Activated naive CD4-positive, alpha-beta T cell (primary cell): ENCODE data around the gene UIMC1.

Experiments used
- DNase-seq, 4 experiments: peaks; one replicate each; lab custom pipeline; 2025; lab: John Stamatoyannopoulos, UW

UIMC1 gene

DNA sequence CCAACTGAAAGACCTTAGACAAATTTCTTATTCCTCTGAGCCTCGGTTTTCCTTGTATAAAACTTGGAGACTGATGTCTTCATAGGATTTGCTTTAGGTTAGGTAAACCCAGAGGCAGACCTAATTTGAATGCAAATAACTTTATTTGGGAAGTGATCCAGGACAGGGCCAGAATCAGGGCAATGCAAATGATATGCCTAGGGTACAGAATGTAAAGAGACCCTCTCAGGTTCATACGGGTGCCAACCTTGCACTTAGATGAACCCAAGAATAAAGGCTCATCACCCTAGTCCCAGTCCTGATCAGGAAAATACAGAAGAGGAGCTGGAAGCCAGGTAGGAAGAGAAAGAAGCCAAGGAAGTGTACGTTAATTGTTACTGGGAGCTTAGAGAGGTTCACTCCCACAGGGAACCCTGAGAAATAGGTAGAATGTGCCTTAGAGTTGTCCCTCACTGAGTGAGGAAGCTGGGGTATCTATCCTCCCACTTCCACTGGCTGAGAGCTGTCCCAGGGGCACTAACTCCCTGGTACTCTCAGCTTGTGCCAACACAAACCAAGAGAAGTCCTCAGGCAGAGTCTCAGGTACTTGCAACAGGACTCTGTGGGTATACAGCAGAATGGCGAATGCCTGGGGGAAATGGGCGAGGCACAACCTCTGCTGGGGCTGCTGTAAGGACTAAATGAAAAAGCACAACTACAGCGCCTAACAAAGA lies 104.3 kb downstream of the UIMC1 start:
- DNase-seq: no peak

DNA sequence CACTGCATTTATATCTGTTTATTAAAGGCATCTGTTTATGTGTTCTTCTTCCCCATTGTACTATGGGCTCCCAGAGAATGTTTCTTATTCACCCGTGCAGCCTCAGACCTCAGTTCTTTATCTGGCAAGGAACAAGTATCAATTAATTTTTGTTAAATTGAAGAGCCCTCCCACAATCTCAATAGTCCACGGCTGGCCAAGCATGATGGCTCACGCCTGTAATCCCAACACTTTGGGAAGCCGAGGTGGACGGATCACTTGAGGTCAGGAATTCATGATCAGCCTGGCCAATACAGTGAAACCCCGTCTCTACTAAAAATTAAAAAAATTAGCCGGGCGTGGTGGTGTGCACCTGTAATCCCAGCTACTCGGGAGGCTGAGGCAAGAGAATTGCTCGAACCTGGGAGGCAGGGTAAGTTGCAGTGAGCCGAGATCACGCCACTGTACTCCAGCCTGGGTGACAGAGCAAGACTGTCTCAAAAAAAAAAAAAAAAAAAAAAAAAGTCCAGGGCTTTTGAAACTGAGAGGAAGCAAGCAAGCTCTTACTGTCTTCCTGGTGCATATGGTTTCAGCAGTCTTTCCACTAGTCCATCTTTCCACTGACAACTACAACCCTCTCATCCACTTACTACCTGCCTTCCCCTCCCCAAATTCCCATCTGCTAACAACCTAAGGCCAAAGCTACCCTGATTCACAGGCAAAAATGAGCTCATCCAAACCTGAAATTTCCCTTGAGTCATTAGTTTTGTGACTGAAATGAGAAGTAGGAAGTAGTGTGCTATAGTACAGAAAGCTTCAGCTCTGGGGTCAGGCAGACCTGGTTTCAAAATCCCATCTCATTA lies 105.1 kb downstream of the UIMC1 start:
- DNase-seq: no peak

DNA sequence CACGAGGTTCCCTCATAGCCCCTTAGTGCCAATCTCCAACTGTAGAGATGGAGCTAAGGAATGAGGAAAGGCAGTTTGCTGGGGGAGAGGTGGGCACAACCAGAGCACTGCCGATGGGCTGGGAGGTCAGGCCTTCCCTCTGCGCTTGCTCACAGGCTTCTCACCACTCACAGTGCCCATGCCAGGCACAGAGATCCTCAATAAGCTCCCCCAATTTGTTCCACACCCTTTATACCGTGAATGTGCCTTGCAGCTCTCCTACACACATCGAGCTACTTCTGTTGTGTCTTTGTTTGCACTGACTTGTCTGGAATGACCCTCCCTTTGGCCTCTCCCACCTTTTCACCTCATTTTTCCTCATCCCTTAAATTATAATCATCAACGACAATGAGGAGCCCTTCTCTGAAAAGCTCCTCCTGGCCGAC lies 105.8 kb downstream of the UIMC1 start:
- DNase-seq: no peak

DNA sequence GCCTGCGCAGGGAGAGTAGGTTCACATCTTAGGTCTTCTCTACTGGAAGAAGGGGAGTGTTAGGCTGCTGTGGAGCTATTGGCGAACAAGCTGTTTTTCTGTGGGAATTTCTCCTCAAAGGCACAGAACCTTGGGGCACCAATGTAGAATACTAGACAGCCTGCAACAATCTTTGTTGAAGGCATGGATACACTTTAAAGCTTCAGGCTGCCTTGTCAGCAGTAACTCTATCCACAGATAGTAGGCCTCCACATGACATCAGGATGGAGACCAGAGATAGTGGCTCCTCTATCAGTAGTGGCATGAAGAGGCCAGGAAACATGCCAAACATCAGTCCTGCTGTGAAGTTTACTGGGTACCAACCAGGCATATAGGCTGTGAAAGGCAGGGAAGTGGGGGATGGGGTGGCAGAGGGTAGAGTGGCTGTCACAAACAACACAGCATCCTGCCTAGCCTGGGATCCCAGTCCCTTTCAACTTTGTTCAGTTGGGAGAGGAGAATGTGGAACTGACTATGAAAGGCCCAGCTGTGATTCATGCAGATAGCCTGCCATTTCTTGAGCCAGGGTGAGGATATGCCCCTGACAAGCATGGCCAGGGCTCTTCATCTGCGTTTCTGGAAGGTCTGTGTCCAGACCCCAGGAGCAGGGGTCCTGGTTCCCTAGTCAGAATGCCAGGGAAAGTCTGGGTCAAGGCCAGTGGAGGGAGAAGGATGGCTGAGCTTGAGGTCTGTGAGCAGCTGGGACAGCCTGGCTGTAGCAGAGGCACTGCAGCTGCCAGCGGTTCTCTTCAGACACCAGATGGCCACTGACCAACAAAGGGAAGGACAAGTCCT lies 106.4 kb downstream of the UIMC1 start:
- no peak for DNase-seq

DNA sequence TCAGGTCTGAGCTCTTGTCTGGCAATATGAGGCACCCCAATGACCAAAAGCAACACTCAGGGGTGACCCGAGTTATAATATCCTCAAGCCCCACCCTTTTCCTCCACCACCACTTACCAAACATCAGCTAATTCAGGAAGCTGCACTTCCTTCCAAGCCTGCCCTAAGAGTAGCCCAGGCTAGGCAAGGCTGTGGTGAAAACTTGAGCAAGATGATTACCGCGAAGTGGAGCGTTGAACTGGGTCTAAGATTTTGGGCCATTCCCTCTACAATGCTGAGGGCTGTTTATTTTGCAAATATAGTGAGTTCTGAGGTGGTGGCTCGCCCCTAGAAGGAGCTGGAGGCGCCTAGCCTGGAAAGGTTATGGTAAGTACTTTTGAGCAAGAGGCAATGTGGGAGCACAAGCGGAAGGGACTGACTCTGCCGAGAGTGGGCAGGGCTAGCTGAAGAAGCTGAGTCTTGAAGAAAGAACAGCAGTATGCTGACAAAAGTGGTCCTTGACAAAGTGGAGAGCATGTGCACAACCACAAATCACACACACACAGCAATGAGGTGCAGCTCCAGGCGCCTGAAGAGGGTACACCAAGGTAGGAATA lies 107.2 kb downstream of the UIMC1 start, which contains the start of gene HK3:
HK3 (minus strand) TSS at position 51 of the 596 bp plus-strand sequence. CDS start 3,187 bp downstream, outside the sequence.
- DNase-seq: no peak

DNA sequence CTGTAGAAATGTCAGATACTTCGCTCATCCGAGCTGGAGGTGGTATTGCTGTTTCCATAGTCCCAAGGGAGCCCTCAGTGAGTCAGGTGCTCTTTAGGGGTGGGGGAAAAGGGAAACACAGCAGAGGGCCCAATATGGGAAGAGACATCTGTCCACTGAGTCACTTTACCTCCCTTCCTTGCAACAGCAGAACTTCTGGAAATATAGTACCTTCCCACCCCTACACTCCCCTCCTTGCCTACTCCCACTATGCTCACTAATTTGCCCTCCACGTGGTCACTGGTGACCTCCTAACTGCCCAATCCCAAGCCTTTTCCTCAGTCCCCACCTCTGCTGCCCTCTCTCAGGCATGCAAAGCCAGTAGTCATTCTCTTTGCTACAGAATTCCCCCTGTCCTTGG lies 109.3 kb downstream of the UIMC1 start:
- DNase-seq: no peak

DNA sequence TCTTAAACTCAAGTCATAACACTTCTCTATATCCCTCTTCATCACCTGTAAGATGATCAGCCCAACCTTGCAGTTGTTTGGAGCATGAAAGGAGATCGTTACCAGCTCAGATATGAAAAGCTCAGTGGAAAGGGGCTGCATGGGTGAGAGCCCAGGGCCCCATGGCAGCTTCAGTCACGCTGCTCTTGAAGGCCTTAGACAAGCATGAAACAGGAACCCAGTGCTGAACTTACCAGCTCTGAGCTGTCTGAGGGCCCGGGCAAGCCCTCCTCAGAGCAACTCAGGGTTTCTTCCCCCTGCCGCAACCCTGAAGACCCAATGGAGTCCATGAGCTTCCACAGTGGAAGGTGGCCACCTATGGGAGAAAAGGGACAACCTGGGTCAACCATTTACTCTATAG lies 110.7 kb downstream of the UIMC1 start:
- no peak for DNase-seq

DNA sequence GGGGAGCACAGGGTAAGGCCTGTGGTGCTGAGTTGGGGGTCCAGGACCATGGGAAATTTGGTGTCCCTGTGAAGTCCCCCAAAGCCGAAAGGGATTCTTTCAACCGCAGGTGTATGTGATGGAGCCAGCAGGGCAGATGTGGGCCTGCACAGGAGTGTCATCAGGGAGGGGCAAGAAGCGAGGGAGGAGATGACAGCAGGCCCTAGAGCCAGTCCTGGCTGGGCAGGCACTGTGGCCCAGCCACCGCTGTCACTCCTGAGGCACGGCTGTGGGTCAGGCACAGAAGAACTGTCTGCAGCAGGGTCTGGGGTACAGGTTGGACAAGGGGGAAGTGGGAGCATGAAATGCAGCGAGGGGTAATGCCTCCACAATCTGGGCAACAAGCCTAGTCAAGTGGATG lies 112.3 kb downstream of the UIMC1 start:
- no peak for DNase-seq

DNA sequence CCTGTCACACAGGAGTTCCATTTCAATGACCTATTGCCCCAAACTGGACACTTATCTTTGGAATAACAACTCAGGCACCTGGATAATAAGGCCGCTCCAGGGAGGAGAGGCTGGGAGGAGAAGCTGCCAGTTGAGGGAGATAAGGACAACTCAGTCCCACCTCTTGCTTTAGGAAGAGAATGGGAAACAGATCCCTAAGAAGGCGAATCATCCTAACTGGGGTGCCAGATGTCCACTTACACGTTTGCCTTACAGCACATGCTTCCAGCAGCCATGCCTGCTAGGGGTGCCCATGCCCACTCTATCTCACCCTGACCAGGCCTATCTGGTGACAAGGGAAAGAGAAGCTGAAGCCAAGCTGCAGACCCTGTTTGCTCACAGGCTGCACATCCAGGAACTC lies 113.9 kb downstream of the UIMC1 start:
- no peak for DNase-seq

DNA sequence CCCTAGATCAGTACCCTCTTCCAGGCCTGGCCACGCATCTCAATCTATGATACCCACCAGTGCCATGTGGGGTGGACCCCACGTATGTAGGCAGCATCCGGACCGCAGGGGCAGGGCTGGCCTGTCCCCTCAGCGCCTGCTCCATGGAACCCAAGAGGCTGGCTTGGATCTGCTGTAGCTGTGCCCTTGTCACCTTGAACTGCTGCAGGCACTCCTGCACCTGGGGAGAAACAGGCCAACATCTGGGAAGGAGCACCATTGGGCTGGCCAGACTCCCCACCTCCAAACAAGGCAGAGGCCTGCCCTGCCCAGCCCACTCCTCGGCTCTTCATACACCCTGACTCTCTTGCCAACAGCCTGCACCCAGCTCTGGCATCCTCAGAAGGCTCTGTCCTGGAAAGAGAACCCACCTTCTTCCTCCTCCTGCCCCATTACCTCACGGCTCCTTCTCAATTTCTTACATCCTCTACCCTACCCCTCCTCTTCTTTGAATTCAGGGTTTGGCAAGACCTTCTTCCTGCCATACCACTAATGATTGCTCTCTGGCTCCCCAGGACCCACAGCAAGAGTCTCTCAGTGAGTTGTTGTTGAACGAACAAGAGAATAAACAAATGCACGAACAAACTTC lies 115.1 kb downstream of the UIMC1 start:
- no peak for DNase-seq

DNA sequence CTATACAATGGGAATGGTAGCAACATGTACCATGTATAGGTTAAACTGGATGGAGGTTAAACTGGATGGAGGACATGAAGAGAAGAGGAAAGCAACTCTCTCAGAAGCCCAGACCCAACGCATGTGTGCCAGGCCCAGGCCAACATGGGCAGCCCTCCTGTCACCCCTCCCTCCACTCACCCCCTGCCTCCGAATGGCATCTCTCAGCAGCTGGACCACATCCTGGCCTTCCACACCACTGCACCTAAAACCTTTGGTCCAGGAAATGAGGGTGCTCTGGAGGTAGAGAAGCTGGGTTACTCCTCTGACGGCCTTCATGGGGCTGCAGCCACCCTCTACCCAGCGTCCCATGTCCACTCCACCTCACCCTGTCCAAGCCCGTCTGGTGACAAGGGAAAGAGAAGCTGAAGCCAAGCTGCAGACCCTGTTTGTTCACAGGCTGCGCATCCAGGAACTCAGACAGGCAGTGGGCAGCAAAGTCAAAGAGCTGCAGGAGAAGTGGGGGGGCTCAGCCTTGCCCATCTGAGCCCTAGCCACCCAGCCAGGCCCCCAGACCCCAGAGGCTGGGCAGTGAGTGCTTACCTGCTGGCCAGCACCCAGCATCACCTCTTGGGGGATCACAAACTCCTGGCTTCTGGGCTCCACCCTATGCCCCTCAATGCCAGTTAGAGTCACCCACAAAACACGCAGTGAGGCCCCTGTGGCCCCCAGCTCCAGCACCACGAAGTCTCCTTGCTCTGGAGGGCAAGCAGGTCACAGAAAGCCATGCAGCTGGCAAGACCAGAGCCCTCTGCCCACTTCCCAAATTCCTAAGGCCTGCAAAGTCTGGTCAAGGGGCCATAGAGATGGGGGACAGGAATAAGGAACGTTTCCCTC lies 115.9 kb downstream of the UIMC1 start:
- DNase-seq: no peak

DNA sequence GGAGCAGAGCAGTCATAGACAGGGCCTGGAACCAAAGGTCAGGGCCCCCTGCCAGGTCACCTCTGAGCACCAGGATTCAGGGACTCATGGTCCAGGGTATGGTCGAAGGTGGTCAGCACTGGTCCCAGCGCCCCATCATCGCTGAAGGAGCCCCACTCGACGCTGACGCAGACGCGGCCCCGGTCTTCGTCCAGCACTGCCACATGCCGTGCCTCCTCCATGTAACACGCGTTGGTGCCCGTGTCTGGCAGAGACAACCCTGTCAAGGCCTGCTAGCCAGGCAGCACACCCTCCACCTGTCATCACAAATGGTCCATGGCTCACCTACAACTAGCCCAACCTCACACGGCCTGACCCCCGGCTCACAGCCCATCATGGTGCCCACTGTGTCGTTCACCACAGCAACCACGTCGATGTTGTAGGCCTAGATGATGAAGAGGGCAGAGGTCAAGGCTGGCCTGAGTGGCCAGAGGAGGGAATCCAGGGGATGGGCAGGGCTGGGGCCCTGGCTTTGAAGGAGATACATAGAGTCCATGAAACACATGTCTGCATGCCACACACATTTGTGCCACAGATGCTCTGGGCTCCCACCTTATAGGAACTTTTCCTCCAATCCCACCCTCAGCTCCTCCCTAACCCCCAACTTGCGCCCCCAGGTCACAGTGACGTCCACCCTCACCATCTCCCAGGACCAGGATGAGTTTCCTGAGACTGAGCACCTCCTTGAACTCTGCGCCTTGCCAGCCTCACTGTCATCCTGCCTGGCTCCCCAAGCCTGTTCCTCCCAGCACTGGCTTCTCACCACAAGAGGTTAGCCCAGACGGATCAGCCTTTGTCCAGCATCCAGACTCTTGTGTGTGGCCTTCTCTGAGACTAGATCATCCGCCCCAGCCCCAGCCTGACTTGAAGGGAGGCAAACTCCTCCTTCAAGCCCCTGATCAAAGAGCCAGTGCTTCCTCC lies 117.0 kb downstream of the UIMC1 start:
- no peak for DNase-seq

DNA sequence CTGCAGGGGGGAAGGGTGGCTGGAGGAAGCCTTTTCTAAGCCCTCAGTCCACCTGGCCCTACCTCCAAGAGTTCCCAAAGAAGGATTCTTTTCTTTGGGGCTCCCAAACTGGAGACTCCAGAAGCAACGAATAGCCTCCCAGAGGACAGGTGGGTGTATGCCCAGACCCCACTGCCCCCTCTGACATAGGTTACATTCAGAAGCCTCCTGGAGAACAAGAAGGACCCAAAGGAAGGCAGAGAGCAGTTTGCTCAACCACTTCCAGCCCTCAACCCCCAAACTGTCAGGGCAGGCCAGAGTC lies 117.8 kb downstream of the UIMC1 start:
- no peak for DNase-seq

DNA sequence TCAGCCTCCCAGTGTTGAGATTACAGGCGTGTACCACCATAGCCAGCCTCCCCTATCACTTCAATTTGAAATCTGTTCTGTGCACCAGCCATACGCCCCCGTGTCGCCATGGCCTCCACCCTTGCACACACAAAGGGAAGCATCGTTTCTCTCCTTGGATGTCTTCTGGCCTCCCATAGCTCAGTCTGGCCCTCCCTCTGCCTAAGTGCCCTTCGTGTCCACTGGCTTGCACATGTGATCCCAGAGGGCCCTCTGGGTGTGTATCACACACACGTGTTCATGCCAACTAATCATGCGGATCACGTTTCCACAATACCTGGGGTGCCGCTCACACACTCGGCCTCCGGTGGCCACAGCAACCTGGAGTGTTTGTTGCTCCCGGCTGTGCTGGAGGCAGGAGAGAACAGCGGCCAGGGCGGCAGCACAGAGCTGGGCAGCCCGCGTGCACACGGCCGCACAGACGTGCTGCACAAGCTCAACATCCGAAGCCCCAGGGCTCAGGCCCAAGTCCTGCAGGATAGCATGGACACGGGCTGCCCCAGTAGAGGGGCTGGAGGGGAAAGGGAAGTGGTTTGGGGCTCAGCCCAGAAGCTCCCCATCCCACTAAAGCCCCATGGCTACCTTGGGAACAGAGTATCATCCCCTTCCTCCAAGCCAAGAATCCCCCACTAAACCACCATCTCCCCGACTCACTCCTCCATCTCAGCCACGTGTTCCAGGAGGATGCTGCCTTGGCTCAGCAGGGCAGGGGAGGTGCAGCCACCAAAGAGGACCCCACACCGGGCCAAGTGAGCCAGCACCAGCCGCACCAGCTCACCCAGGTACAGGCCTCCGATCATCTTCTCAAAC lies 118.3 kb downstream of the UIMC1 start:
- no peak for DNase-seq

DNA sequence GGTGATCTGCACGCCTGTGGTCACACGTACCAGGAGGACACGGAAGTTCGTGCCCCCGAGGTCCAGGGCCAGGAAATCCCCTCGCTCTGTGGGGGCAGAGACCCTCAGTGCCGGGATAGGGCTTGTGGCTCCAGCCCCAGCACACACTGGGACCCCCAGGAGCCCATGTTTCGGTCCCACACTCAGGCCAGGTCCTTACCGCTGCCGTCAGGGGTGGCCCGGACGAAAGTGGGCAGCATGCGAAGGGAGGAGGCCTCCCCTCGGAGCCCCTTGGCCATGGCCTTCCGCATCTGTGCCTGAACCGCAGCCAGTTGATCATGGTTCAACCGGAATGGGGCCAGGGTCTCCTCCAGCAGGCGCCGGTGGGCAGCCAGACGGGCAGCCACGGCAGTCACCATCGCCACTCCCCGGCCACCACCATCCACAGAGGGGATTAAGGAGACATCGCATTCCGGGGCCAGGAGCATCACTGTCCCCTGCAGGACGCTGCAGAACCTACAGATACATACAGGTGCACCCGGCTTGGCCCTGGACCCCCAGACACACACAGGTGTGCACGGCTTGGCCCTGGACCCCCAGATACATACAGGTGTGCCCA lies 119.2 kb downstream of the UIMC1 start:
- DNase-seq: no peak

DNA sequence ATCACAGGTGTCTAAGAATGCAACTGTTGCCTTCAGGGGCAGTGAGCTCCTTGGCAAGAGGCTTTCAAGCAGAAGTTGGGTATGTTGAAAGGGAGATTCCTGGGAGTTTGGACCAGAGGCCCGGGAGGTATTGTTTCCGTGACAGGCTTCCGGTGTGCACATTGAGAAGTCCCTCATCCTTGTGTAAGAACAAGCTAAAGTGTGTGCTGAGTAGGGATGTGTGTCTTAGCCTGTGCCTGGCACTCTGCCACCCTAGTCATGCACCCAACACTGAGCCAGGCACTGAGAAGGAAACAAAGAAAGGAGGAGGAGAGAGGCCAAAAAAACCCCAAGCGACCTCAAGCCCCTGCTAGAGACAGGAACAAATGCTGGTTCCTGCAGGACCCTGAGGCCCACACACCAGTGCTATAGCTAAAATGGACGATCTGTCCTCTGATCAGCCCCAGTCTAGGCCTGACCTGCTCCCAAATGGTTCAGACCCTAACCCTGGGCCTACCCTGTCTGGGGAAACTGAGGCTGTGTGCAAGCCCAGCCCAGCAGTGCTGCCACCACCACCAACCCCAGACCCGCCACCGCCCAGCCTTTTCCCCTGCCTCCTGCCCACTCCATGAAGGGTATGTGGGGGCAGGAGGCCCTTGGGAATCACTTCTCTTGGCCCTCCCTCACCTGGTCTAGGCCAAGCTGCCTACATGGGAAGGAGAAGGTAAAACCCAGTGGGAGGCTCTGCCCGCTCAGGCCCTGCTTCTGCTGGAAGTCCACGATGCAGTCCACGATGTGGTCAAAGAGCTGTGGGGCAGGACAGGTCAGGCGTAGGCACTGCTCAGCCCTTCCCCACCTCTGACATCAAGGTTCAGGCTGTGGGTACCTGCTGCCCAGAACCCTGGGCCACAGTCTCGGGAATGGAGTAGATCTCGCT lies 120.0 kb downstream of the UIMC1 start:
- no peak for DNase-seq

DNA sequence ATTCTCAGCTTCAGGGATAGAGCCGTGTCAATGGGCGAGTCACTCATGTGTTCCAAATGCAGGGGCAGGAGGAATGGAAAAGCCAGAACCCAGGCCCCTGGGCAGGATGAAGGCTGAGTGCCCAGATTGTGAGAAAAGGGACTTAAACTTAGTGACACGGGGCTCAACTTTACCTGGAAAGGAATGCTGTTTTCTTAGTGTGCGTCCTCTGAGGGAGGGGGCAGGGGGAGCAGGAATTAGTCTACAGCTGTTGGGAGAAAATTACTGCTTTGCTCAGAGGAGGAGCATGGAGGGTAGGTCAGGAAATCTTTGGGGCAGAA lies 122.0 kb downstream of the UIMC1 start:
- no peak for DNase-seq
